Activated T-cell treated with anti-CD3 and anti-CD28 coated beads, Interleukin-2, amount 50 U/mL, for 1 hour (primary cell): ENCODE measurements around the gene CDK3.
"Not testable (repeated sequence)": the region's sequence is repeated elsewhere in the genome, so short reads cannot be mapped to it uniquely, and the experiment has no call there.

Experiments used
- DNase-seq: peaks from one replicate; pipeline ENCODE4 v3.0.0-alpha.2; 2020

The CDK3 gene

GRCh38 chr17:76044475-76045007 lies 43.9 kb downstream of the CDK3 start:
- not testable (repeated sequence) for DNase-seq

GRCh38 chr17:76046064-76046463 lies 45.4 kb downstream of the CDK3 start:
- no peak for DNase-seq

GRCh38 chr17:76048025-76048605 lies 47.5 kb downstream of the CDK3 start:
- no peak for DNase-seq

GRCh38 chr17:76048711-76049110 lies 48.1 kb downstream of the CDK3 start:
- DNase-seq: no peak

GRCh38 chr17:76049239-76049638 lies 48.6 kb downstream of the CDK3 start:
- no peak for DNase-seq

- DNase-seq: no peak
Observed at GRCh38 chr17:76049836-76050537, 49.3 kb downstream of the CDK3 start.

GRCh38 chr17:76050538-76051467 lies 50.1 kb downstream of the CDK3 start:
- no peak for DNase-seq

- DNase-seq: no peak
Observed at GRCh38 chr17:76051561-76051960, 50.9 kb downstream of the CDK3 start.

GRCh38 chr17:76053246-76054111 lies 52.8 kb downstream of the CDK3 start:
- DNase-seq: no peak

GRCh38 chr17:76054112-76054476 lies 53.4 kb downstream of the CDK3 start:
- no peak for DNase-seq
